ENCODE measurements around the gene IL12A.

IL12A gene

DNA sequence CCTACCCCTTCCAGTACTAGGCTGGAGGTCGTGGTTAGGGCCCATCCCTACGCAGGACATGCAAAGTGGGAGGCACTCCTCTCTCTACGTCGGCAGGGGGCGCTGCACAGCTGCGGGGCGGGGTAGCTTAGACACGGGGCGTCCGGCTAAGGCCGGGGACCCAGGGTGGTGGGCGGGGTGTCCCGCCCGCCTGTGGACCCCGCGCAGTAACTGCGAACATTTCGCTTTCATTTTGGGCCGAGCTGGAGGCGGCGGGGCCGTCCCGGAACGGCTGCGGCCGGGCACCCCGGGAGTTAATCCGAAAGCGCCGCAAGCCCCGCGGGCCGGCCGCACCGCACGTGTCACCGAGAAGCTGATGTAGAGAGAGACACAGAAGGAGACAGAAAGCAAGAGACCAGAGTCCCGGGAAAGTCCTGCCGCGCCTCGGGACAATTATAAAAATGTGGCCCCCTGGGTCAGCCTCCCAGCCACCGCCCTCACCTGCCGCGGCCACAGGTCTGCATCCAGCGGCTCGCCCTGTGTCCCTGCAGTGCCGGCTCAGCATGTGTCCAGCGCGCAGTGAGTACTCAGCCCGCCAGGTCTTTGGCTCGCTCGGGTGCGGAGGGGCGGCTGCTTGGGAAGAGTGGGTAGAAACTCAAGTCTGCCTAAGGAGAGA is at the start of gene IL12A:
Gene IL12A (plus strand): TSS at position 219 of the 655 bp plus-strand sequence.
- no peaks in the 10 kb centered on the region for H3K36me3 Mint-ChIP-seq
- no peaks in the 10 kb centered on the region for H3K9me3 Mint-ChIP-seq
- H3K27ac Mint-ChIP-seq: peak within 1 kb of the TSS; percentile 14
- peaks cover 1% of the 10 kb centered on the region for H3K27me3 Mint-ChIP-seq
- H3K4me3 Mint-ChIP-seq: peak within 1 kb of the TSS; percentile 86
- peaks cover 20% of the 10 kb centered on the region for H3K4me1 Mint-ChIP-seq

DNA sequence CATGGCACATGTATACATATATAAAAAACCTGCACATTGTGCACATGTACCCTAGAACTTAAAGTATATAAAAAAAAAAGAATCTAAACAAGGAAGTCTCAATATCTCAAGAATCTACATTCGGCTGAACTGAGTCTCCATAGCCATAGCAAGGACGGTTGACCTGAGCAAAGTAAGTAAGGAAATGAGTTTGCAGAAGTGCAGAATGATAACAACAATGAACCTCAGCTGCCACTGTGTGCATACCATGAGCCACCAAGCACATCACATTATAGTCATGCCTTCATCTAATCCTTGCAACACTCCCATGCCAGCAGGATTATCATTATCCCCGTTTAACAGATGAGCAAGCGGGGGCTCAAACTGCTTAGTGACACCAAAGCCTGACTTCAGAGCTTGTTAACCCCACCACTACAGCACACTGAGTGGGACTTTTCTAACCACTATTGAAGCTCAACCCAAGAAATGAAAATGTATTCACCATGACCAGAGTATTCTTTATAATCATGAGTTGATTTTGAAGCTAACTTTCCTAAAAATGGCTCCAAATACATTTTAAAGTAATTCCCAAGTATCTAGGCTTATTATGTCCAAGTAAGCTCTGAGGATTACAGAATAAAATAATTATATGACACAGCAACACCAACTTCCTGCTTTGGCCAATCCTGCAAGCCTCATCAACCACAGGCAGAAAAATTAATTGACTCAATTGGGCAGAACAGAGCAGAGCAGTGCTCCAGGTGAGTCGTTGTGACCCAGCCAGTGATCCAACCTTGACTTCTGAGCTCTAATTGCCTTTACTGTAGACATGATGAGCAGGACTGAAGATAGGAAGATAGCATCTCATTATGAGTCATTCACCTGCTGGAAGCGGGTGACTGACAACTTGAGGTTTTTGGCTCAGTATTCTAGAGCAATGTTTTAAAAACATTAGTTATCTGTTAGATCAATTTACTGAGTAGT is 47.3 kb upstream of the IL12A start:
- no peaks in the 10 kb centered on the region for H3K9me3 Mint-ChIP-seq
- H3K27me3 Mint-ChIP-seq: peaks cover 9% of the 10 kb centered on the region
- no peak overlapping the region for H3K27ac Mint-ChIP-seq
- no peaks in the 10 kb centered on the region for H3K4me1 Mint-ChIP-seq
- H3K36me3 Mint-ChIP-seq: no peaks in the 10 kb centered on the region
- no peak overlapping the region for H3K4me3 Mint-ChIP-seq

DNA sequence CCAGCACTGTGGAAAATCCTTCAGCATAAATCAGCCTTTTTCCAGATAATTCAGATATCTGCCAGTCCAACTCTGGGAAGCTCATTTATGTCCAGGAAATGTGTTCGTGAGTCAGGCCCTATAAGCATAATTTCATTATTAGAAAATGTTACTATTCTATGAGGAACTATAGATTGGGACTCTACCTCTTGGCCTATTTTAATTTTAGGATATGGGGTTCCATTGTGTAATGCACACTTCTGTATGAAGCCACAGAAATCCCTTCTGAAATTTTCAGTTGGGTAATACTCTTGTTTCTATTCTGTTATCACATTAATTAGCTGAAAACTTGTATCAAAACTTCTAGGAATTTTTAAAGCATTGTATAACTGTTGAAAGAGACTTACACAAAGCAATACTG is 43.9 kb upstream of the IL12A start:
- H3K27ac Mint-ChIP-seq: no peak overlapping the region
- no peaks in the 10 kb centered on the region for H3K9me3 Mint-ChIP-seq
- H3K36me3 Mint-ChIP-seq: no peaks in the 10 kb centered on the region
- peaks cover 12% of the 10 kb centered on the region for H3K27me3 Mint-ChIP-seq
- no peak overlapping the region for H3K4me3 Mint-ChIP-seq
- H3K4me1 Mint-ChIP-seq: no peaks in the 10 kb centered on the region

DNA sequence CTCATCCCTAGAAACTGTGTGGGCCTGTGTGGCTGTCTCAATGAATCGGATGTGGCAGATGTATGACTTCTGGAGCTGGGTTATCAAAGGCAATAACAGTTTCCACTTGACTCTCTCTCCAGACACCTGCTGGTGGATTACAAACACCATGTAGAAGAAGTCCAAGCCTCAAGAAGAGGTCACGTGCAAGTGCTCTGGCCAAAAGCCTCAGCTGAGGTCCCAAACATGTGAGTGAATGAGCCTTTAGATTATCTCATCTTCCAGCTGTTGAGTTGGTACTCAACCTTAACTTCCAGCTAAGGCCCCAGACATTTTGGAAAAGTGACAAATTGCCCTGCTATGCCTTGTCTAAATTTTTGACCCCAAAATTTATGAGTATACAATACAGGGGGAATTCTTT is 42.7 kb upstream of the IL12A start:
- Mint-ChIP-seq H3K27ac (no peak overlapping the region), H3K27me3 (peaks cover 14% of the 10 kb centered on the region), H3K9me3 (no peaks in the 10 kb centered on the region), H3K4me3 (no peak overlapping the region), H3K36me3 (no peaks in the 10 kb centered on the region), H3K4me1 (no peaks in the 10 kb centered on the region)

DNA sequence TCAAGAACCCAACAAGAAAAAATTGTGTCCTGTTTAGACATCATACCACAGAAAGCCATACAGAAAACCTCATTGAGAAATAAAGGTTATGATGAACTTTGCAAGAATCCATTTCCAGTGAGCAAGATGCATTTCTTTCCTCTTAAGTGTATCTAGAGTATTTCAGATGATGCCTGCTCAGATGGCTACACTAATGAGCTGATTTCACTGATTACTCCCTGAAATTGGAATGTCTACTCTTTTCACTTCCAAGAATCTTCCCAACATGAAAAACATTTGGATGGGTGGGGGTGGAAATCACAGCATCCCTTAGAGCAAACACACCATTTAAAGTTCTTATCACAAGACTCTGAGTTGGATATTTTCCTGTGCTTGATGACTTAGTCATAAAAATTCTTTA is 41.4 kb upstream of the IL12A start:
- H3K4me3 Mint-ChIP-seq: no peak overlapping the region
- H3K36me3 Mint-ChIP-seq: no peaks in the 10 kb centered on the region
- H3K27me3 Mint-ChIP-seq: peaks cover 13% of the 10 kb centered on the region
- H3K27ac Mint-ChIP-seq: no peak overlapping the region
- H3K4me1 Mint-ChIP-seq: no peaks in the 10 kb centered on the region
- no peaks in the 10 kb centered on the region for H3K9me3 Mint-ChIP-seq

DNA sequence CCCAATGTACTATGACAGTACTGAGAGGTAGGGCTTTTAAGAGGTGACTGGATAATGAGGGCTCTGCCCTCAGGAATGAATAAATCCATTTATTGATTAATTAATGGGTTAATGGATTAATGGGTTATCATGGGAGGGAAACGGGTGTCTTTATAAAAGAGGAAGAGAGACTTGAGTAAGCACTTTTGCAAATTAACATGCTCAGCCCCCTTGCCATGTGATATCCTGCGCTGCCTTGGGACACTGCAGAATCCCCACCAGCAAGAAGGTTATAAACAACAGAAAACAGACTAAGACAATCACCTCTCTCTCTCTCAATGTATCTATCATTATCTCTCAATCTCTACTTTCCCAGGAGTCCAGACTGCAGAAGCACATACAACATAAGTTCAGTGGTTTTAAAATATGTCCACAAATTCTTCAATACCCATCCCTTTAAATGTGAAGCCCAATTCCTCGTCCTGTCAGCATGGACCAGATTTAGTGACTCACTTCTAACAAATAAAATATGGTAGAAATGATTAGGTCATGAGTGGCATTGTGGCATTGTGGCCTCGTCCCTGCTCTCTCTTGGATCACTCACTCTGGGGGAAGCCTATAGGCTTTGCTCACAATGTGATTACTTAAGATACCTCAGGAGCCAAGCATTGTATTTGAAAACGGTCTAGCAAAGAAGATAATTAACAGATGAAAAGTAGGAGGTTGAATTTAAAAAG is 40.0 kb upstream of the IL12A start:
- H3K27me3 Mint-ChIP-seq: peaks cover 12% of the 10 kb centered on the region
- H3K36me3 Mint-ChIP-seq: no peaks in the 10 kb centered on the region
- no peaks in the 10 kb centered on the region for H3K4me1 Mint-ChIP-seq
- H3K9me3 Mint-ChIP-seq: no peaks in the 10 kb centered on the region
- H3K27ac Mint-ChIP-seq: no peak overlapping the region
- H3K4me3 Mint-ChIP-seq: no peak overlapping the region

DNA sequence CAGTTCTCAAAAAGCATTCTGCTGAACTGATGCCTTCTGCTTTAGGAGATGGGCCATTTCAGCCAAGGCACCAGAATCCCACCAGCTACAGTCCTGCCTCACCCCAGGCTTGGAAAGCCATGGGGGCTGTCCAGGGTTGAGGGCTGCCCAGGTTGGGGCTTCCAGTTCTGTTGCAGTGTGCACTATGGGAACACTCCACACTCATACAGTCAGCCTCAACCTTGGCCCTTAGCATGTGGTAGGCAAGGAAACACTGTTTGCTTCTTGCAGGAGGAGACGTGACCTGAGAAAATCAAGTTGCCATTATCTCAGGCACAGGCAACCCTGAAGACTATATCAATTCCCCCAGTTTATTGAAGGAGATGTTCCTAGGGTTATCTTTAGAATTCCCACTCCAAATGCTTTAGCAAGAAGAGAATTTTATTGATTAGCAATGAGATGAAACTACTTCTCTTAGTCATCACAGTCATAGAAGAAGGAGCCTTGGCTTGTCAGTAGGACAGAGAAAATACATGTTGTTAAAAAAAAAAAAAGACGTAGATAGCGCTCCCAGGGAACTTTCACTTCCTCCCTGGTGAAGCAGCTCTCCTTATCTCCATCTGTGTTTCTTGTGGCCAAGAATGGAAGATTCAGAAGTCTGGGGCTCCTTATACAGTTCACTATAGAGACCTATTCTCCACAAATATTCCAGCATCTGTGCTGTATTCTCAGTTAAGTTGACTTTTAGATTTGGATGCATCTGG is 38.3 kb upstream of the IL12A start:
- Mint-ChIP-seq H3K4me1 (no peaks in the 10 kb centered on the region), H3K36me3 (no peaks in the 10 kb centered on the region), H3K4me3 (no peak overlapping the region), H3K27me3 (peaks cover 12% of the 10 kb centered on the region), H3K27ac (no peak overlapping the region), H3K9me3 (no peaks in the 10 kb centered on the region)

DNA sequence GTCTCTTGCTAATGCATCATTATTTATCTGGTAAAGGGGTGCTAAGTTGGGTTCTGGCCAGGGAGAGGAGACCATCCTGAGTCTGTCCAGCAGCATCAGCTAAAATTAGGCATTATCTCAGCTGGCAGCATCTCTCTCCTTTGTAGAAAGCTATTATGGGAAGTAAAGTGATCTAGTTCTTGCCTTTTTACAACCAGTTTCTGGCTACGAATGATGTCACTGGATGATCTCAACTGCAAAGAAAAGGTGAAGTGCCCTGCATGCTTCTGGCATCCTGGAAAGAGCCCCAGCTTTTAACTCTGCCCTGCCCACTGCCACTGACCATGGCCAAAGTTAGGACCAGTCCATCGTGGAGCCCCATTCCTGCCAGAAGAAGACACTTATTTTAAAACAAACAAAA is 37.1 kb upstream of the IL12A start:
- no peak overlapping the region for H3K4me3 Mint-ChIP-seq
- peaks cover 8% of the 10 kb centered on the region for H3K27me3 Mint-ChIP-seq
- H3K36me3 Mint-ChIP-seq: no peaks in the 10 kb centered on the region
- H3K9me3 Mint-ChIP-seq: no peaks in the 10 kb centered on the region
- no peaks in the 10 kb centered on the region for H3K4me1 Mint-ChIP-seq
- no peak overlapping the region for H3K27ac Mint-ChIP-seq

DNA sequence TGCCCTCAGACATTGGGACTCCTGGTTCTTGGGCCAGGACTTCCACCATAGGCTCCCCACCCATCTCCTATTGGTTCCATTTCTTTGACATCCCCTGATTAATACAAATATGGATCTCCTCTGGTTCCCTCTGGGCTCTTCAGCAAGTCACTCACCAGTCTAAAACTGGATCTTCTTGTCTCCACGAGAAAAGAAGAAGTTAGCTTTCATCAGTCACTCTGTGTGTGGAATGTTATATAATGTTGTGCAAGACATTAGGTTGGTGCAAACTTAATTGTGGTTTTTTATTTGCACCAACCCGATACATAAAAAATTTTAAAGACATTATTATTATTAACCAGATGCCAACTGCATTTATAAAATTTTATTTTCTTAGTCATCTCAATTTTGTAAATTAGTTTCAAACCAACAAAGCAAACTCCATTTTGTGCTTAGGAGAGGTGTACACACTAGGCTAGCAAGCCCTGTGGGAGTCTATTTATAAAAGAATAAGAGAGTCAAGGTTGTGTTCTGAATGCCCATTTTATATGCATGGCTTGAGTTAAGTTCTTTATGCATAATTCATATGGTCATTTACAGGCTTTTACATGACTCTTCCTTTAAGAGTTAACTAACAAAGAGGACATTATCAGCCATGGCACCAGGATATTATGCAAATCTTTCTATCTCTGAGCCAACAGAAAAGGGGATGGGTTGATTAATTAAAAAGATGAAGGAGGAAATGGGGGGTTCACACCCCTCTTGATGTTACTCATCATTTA is 35.1 kb upstream of the IL12A start:
- Mint-ChIP-seq H3K9me3 (peaks cover 6% of the 10 kb centered on the region), H3K4me3 (no peak overlapping the region), H3K4me1 (no peaks in the 10 kb centered on the region), H3K36me3 (no peaks in the 10 kb centered on the region), H3K27me3 (peaks cover 8% of the 10 kb centered on the region), H3K27ac (no peak overlapping the region)

DNA sequence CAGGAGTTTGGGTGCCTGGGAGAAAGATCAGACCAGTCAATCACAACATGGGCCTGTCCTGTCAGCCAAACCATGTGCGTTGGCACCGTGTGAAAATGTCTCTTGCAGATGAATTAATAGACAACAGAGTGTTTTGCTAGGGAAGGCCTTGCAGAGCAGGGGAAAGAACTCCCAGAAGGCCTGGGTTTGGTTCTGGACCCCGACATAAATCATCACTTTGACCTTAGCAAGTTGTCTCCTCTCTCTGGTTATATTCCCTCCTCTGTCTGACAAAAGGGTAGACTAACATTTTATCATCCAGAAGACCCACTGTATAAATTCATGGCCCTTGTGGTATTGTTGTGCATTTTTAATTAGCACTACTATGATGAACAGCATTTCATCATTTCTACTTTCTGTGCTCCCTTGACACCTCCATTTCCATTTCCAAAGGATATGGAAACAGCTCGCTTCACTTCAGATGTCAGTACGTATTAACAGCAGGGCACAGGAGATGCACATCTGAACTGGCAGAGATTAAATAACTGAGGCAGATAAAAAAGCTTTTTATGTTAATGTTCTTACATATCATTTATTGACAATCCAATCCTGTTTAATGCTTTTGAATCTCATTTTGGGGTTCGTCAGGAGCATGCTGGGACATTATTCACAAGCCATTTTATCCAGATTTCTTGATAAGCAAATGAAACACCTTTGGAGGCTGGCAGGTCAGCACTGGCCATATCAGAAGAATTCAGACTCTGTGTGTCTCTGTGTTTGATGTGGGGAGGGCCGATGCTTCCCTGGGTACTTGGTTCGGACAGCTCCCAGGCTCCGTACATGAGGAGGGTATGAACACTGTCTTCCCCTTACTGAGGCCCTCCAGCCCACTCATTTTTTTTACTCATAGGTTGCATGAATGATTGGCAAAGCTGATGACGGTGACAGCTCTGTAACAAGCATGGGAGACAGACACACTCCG is 28.2 kb upstream of the IL12A start:
- no peaks in the 10 kb centered on the region for H3K36me3 Mint-ChIP-seq
- no peak overlapping the region for H3K27ac Mint-ChIP-seq
- peaks cover 6% of the 10 kb centered on the region for H3K9me3 Mint-ChIP-seq

DNA sequence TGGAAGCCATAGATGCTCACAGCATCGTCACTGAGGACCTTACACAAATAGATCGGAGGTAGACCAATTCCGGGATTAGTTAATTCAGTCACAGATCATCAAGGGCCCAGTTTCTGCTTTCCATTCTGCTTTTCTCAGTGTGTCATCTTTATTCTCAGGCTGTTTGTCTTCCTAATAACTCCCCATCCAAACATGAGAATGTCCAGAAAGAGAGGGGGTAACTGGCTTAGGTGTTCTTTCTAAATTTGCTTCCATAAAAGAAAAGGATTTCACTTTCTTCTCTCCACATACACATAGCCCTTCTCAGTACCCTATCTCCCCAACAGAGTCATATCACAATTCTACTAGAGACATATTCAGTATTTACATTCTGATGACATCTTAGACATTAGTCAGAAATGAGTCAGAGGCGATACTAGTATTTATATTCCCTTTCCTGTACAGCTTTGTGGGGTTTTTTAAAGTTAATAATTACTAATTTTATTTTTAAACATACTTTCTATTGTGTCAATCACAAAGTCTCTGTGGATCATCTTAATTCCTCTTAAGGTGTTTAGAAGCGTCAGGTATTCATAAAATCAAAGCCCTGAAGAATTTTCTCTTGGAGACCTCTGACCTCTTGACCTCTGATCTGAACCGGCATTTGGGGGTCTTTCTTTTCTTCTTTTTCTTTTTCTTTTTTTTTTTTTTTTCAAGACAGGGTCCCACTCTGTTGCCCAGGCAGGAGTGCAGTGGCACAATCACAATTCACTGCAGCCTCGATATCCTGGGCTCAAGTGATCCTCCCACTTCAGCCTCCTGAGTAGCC is 24.3 kb upstream of the IL12A start:
- no peak overlapping the region for H3K4me3 Mint-ChIP-seq
- no peaks in the 10 kb centered on the region for H3K4me1 Mint-ChIP-seq

More for the DNA sequence above, 28.2 kb upstream of the IL12A start:
- peaks cover 4% of the 10 kb centered on the region for H3K27me3 Mint-ChIP-seq
- no peaks in the 10 kb centered on the region for H3K4me1 Mint-ChIP-seq
- H3K4me3 Mint-ChIP-seq: no peak overlapping the region

DNA sequence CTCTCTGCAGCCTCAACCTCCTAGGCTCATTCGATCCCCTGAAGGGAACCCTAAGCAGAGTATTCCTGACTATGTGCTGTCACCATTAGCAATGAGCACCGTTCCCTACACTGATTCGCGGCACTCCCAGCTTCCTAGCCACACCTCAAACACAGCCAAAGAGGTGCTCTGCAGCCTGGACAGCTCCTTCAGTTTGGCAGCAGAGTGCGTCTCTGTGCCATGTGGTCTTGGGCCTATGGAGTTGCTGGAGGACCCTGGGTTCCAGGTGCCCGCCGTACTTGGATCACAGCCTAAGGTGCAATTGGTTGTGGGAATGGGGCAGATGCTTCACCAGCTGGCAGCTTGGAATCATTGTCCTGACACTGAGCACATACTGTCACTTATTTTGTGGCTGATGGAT is 17.3 kb upstream of the IL12A start:
- Mint-ChIP-seq H3K36me3 (no peaks in the 10 kb centered on the region), H3K27me3 (peaks cover 13% of the 10 kb centered on the region), H3K9me3 (no peaks in the 10 kb centered on the region), H3K4me3 (no peak overlapping the region), H3K27ac (no peak overlapping the region), H3K4me1 (no peaks in the 10 kb centered on the region)

More for the DNA sequence above, 24.3 kb upstream of the IL12A start:
- no peak overlapping the region for H3K27ac Mint-ChIP-seq
- H3K9me3 Mint-ChIP-seq: no peaks in the 10 kb centered on the region
- H3K27me3 Mint-ChIP-seq: peaks cover 4% of the 10 kb centered on the region
- H3K36me3 Mint-ChIP-seq: no peaks in the 10 kb centered on the region

DNA sequence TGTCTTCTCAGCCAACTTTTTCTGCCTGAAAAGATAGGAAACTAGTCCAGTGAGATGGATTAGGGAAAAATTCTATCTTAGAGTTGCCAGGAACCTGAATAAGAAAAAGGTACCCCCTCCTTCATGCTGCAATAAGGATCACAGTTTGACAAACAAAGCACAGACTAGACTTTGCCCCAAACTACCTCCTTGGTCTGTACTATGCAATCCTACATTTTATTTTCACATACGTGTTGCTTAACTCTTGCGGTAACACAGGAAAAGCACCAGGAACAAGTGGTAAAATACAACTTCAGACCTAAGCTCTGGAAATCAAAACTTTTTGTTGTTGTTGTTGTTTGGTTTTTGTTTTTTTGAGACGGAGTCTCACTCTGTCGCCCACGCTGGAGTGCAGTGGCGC is 11.3 kb upstream of the IL12A start:
- H3K4me1 Mint-ChIP-seq: no peaks in the 10 kb centered on the region
- H3K27ac Mint-ChIP-seq: no peak overlapping the region
- no peak overlapping the region for H3K4me3 Mint-ChIP-seq
- H3K27me3 Mint-ChIP-seq: peaks cover 17% of the 10 kb centered on the region
- no peaks in the 10 kb centered on the region for H3K36me3 Mint-ChIP-seq
- H3K9me3 Mint-ChIP-seq: no peaks in the 10 kb centered on the region

Data from activated naive CD4-positive, alpha-beta T cell treated with anti-CD3 and anti-CD28 coated beads, Interleukin-2, amount 50 U/mL, for 24 hours (primary cell).